SK-N-SH (cell line): Measurements from ENCODE around the gene ANKRD31. TPM values are rescaled to one million over a fixed set of nuclear protein-coding genes. Genes with fewer than 3 reads are reported as not detected.

Experiments used
- CTCF ChIA-PET: fragments of 300-600, 350-600 bp; formaldehyde crosslinking; extraction: SDS; loops from one replicate; lab custom pipeline; 2021; lab: Yijun Ruan, JAX
- POLR2A ChIA-PET: fragments of 350-600 bp; sonication (Branson Sonifier 250); formaldehyde crosslinking; extraction: SDS; loops from one replicate; lab custom pipeline; 2020; ENCODE audit warnings: antibody characterized with exemption, inconsistent platforms; lab: Yijun Ruan, JAX
- DNase-seq: peaks from one replicate; pipeline ENCODE4 v3.0.0; 2012
- H2AFZ ChIP-seq: fragments of 200-600 bp; sonication (generic); 2 replicates; pipeline ENCODE4 v1.8.1; 2016; ENCODE audit warnings: antibody characterized with exemption, mild to moderate bottlenecking, low read depth
- H3F3A ChIP-seq: fragments of 200-600 bp; sonication (generic); replicated peaks from 2 replicates; pipeline ENCODE3; 2016; ENCODE audit warnings: antibody characterized with exemption, mild to moderate bottlenecking; ENCODE audit not compliant: insufficient read depth
- H3K27ac ChIP-seq, 2 experiments: fragments of 200-500 bp in 1 of 2; fragments of 200-600 bp in 1 of 2; sonication (Bioruptor generic) in 1 of 2; sonication (generic), shearing (Covaris generic) in 1 of 2; 2 replicates each; pipeline versions ENCODE4 v1.5.1 to v1.6.1; 2014 to 2016; ENCODE audit warnings: low read depth in 2 of 2, inconsistent platforms in 1 of 2, low read length in 1 of 2, mild to moderate bottlenecking in 1 of 2, mixed read lengths in 1 of 2
- H3K27me3 ChIP-seq: fragments of 200-600 bp; sonication (generic), shearing (Covaris generic); 2 replicates; pipeline ENCODE4 v1.6.1; 2016; ENCODE audit warnings: mixed run types; ENCODE audit not compliant: insufficient read depth
- H3K36me3 ChIP-seq, 2 experiments: fragments of 200-500 bp in 1 of 2; fragments of 200-600 bp in 1 of 2; sonication (Bioruptor generic) in 1 of 2; sonication (generic) in 1 of 2; replicated peaks in 1 of 2; 2 replicates each; pipeline versions ENCODE3 to v1.5.1; 2014 to 2016; ENCODE audit warnings: low read length in 1 of 2, mild to moderate bottlenecking in 1 of 2; ENCODE audit not compliant: insufficient read depth in 2 of 2, control insufficient read depth in 1 of 2
- H3K4me1 ChIP-seq, 2 experiments: fragments of 200-500 bp in 1 of 2; fragments of 200-600 bp in 1 of 2; sonication (Bioruptor generic) in 1 of 2; sonication (generic), shearing (Covaris generic) in 1 of 2; 2 replicates each; pipeline versions ENCODE4 v1.5.1 to v1.6.1; 2014 to 2016; ENCODE audit warnings: low read depth in 1 of 2, low read length in 1 of 2, mixed run types in 1 of 2; ENCODE audit not compliant: insufficient read depth in 2 of 2, control insufficient read depth in 1 of 2
- H3K4me2 ChIP-seq: fragments of 200-600 bp; sonication (generic), shearing (Covaris generic); 2 replicates; pipeline ENCODE4 v1.6.1; 2017; ENCODE audit warnings: mixed run types
- H3K4me3 ChIP-seq, 2 experiments: fragments of 200-500 bp in 1 of 2; fragments of 200-600 bp in 1 of 2; sonication (Bioruptor generic) in 1 of 2; sonication (generic), shearing (Covaris generic) in 1 of 2; 2 replicates each; pipeline versions ENCODE4 v1.5.1 to v1.8.1; 2014 to 2016; ENCODE audit warnings: low read depth in 2 of 2, inconsistent platforms in 1 of 2, low read length in 1 of 2, mild to moderate bottlenecking in 1 of 2, mixed read lengths in 1 of 2, moderate library complexity in 1 of 2
- H3K79me2 ChIP-seq: fragments of 200-600 bp; sonication (generic); 2 replicates; pipeline ENCODE4 v1.8.1; 2017; ENCODE audit warnings: mild to moderate bottlenecking; ENCODE audit not compliant: insufficient read depth
- H3K9ac ChIP-seq: fragments of 200-600 bp; sonication (generic); 2 replicates; pipeline ENCODE4 v1.6.1; 2017; ENCODE audit warnings: mixed run types
- H3K9me2 ChIP-seq: fragments of 200-600 bp; sonication (generic); 2 replicates; pipeline ENCODE4 v1.6.1; 2017; ENCODE audit warnings: mixed run types
- H3K9me3 ChIP-seq: fragments of 200-600 bp; sonication (generic); 2 replicates; pipeline ENCODE4 v1.6.1; 2017; ENCODE audit warnings: mixed run types, mild to moderate bottlenecking, moderate library complexity
- H4K20me1 ChIP-seq: fragments of 200-600 bp; sonication (generic); 2 replicates; pipeline ENCODE4 v1.6.1; 2017; ENCODE audit warnings: mild to moderate bottlenecking, mixed run types; ENCODE audit not compliant: insufficient read depth
- FOXJ3 ChIP-seq: sonication (generic); formaldehyde crosslinking; IDR thresholded peaks from 2 replicates; pipeline ENCODE4 v1.5.1; 2020; ENCODE audit warnings: mild to moderate bottlenecking, missing genetic modification reagents
- FOXM1 ChIP-seq: IDR thresholded peaks from 2 replicates; pipeline ENCODE4 v1.4.0; 2012; ENCODE audit warnings: low read depth, mild to moderate bottlenecking
- IRF3 ChIP-seq: fragments of 150-350 bp; IDR thresholded peaks from 2 replicates; pipeline ENCODE4 v1.6.1; 2016; ENCODE audit warnings: mild to moderate bottlenecking, low read depth, low read length
- JUND ChIP-seq: IDR thresholded peaks from 2 replicates; pipeline ENCODE4 v1.4.0; 2012
- MEF2A ChIP-seq: IDR thresholded peaks from 2 replicates; pipeline ENCODE4 v1.4.0; 2012; ENCODE audit warnings: low read depth, borderline replicate concordance
- MXI1 ChIP-seq: IDR thresholded peaks from 2 replicates; pipeline ENCODE4 v1.6.1; 2012; ENCODE audit warnings: mild to moderate bottlenecking, low read depth, low read length, improper control_type of control experiment
- NFIC ChIP-seq: IDR thresholded peaks from 2 replicates; pipeline ENCODE4 v1.4.0; 2012; ENCODE audit warnings: borderline replicate concordance
- PBX3 ChIP-seq: IDR thresholded peaks from 2 replicates; pipeline ENCODE4; 2012
- RFX5 ChIP-seq: IDR thresholded peaks from 2 replicates; pipeline ENCODE4 v1.6.1; 2012; ENCODE audit warnings: mild to moderate bottlenecking, improper control_type of control experiment, low read length
- RXRA ChIP-seq: IDR thresholded peaks from 2 replicates; pipeline ENCODE4 v1.4.0; 2012; ENCODE audit warnings: low read depth, mild to moderate bottlenecking, borderline replicate concordance
- SIN3A ChIP-seq: IDR thresholded peaks from 2 replicates; pipeline ENCODE4 v1.6.1; 2012; ENCODE audit warnings: low read depth, mild to moderate bottlenecking, low read length, moderate library complexity, borderline replicate concordance
- TAF1 ChIP-seq: IDR thresholded peaks from 2 replicates; pipeline ENCODE4 v1.6.1; 2012; ENCODE audit warnings: low read depth, mild to moderate bottlenecking, low read length, moderate library complexity, borderline replicate concordance
- USF1 ChIP-seq: IDR thresholded peaks from 2 replicates; pipeline ENCODE4 v1.4.0; 2012; ENCODE audit warnings: low read depth, borderline replicate concordance
- USF2 ChIP-seq: fragments of 150-350 bp; IDR thresholded peaks from 2 replicates; pipeline ENCODE4 v1.6.1; 2017; ENCODE audit warnings: antibody characterized with exemption, low read length, low read depth, borderline replicate concordance
- ZBTB33 ChIP-seq: IDR thresholded peaks from 2 replicates; pipeline ENCODE4 v1.4.0; 2012; ENCODE audit warnings: low read depth, borderline replicate concordance
- WGBS: methylation state at CpG from one replicate; pipeline ENCODE4 v1.1.6; 2017; ENCODE audit warnings: low lambda C conversion rate; 5-methylcytosine and 5-hydroxymethylcytosine counted together
- polyA plus RNA-seq, 3 experiments: library from polyadenylated mRNA; depleted of rRNA; stranded (reverse); fragments of >200 nt; gene quantifications; 2 replicates each; pipeline ENCODE4 v1.2.3, GENCODE V29; 2012

The ANKRD31 gene
- polyA plus RNA-seq, 1 of the 3 experiments (the other 2 are of a cell fraction) = 0.05 TPM

GRCh38 chr5:75243100-75243499 lies 6.4 kb upstream of the ANKRD31 start:
- H4K20me1 ChIP-seq = no peaks in the 10 kb centered on the region
- 70% methylated on average over 1 of the region's 1 CpG for WGBS
- no peak overlapping the region for H3K27ac ChIP-seq
- H3K9ac ChIP-seq = no peak overlapping the region
- POLR2A ChIA-PET = no interaction called here
- H3K4me3 ChIP-seq = no peak overlapping the region
- CTCF ChIA-PET = no interaction called here
- no peak overlapping the region for H3K4me2 ChIP-seq
- no peak overlapping the region for H2AFZ ChIP-seq
- H3K36me3 ChIP-seq = no peaks in the 10 kb centered on the region
- H3K4me1 ChIP-seq = no peaks in the 10 kb centered on the region
- TF ChIP-seq SIN3A (no peak), FOXJ3 (CRISPR knock-in tag) (no peak), FOXM1 (no peak), USF2 (no peak), RXRA (no peak), MEF2A (no peak), IRF3 (no peak), USF1 (no peak), ZBTB33 (no peak), PBX3 (no peak), JUND (no peak)
- no peak for DNase-seq
- no peaks in the 10 kb centered on the region for H3K79me2 ChIP-seq
- no peaks in the 10 kb centered on the region for H3K9me3 ChIP-seq
- H3K27me3 ChIP-seq = no peaks in the 10 kb centered on the region
- H3K9me2 ChIP-seq = no peaks in the 10 kb centered on the region
- no peaks in the 10 kb centered on the region for H3F3A ChIP-seq

- POLR2A ChIA-PET = no interaction called here
- H3K9me2 ChIP-seq = no peaks in the 10 kb centered on the region
- 88% methylated on average over 2 of the region's 2 CpGs for WGBS
These were observed 5.4 kb upstream of the ANKRD31 start for GRCh38 chr5:75242067-75242466.

More at GRCh38 chr5:75242067-75242466, 5.4 kb upstream of the ANKRD31 start:
- H3K27ac ChIP-seq = no peak overlapping the region
- H3K4me2 ChIP-seq = no peak overlapping the region
- CTCF ChIA-PET = no interaction called here
- no peaks in the 10 kb centered on the region for H3K9me3 ChIP-seq
- H2AFZ ChIP-seq = no peak overlapping the region
- H3K36me3 ChIP-seq = no peaks in the 10 kb centered on the region
- TF ChIP-seq SIN3A (no peak), MXI1 (no peak), NFIC (no peak), MEF2A (no peak), TAF1 (no peak), RFX5 (no peak)
- H3K79me2 ChIP-seq = no peaks in the 10 kb centered on the region
- H3K4me3 ChIP-seq = no peak overlapping the region
- no peaks in the 10 kb centered on the region for H4K20me1 ChIP-seq
- H3K4me1 ChIP-seq = no peaks in the 10 kb centered on the region
- no peaks in the 10 kb centered on the region for H3F3A ChIP-seq
- H3K27me3 ChIP-seq = no peaks in the 10 kb centered on the region
- no peak for DNase-seq
- no peak overlapping the region for H3K9ac ChIP-seq
